ENCODE results near the gene S100A14.

DNA sequence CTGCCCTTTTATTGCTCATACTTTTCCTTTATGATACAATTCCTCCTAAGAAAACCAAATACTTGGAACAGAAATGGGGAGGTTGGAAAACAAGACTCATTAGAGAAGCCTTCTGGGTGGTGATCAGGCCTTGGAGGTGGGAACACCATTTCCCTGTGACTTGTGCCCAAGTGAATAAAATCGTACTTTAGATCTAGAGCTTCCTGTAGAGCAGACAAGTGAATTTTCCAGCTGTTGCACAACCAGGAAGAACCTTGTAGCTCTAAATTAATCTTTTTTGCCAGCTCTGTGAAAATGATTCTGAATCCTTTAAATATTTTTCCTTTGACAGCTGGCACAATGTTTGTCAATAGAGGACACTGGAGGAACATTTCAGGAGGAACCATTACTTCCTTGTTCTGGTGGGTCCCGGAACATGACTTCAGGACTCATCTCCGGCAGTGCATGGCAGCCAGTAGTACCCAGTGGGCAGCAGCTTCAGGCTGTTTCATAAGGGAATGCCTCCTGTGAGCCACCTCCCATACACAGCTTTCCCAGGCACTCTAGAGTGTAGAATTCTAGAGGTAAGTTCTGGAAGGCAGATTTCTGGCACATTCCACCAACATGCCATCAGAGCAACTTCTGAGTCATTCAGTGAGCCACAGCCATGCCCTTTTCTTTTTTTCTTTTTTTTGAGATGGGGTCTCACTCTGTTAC is 36.8 kb upstream of the S100A14 start:
- TF ChIP-seq SUZ12 (IDR thresholded peaks at IDR 0.05): no peak
- TF ChIP-seq FOXK2 (IDR thresholded peaks at IDR 0.05): no peak
- no peak for TF ChIP-seq L3MBTL2 (conservative IDR thresholded peaks at IDR 0.05)
- TF ChIP-seq LEF1 (IDR thresholded peaks at IDR 0.05; ENCODE audit: borderline replicate concordance): no peak
- TF ChIP-seq TARDBP (IDR thresholded peaks at IDR 0.05): no peak
- TF ChIP-seq NFRKB (IDR thresholded peaks at IDR 0.05): no peak
- no peak for TF ChIP-seq BHLHE40 (IDR thresholded peaks at IDR 0.05; ENCODE audit: borderline replicate concordance)
- TF ChIP-seq ELF4 (IDR thresholded peaks at IDR 0.05): no peak

All from HEK293T (cell line).